Measurements from ENCODE around the gene LRRC4.

Gene LRRC4, protein sequence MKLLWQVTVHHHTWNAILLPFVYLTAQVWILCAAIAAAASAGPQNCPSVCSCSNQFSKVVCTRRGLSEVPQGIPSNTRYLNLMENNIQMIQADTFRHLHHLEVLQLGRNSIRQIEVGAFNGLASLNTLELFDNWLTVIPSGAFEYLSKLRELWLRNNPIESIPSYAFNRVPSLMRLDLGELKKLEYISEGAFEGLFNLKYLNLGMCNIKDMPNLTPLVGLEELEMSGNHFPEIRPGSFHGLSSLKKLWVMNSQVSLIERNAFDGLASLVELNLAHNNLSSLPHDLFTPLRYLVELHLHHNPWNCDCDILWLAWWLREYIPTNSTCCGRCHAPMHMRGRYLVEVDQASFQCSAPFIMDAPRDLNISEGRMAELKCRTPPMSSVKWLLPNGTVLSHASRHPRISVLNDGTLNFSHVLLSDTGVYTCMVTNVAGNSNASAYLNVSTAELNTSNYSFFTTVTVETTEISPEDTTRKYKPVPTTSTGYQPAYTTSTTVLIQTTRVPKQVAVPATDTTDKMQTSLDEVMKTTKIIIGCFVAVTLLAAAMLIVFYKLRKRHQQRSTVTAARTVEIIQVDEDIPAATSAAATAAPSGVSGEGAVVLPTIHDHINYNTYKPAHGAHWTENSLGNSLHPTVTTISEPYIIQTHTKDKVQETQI

DNA sequence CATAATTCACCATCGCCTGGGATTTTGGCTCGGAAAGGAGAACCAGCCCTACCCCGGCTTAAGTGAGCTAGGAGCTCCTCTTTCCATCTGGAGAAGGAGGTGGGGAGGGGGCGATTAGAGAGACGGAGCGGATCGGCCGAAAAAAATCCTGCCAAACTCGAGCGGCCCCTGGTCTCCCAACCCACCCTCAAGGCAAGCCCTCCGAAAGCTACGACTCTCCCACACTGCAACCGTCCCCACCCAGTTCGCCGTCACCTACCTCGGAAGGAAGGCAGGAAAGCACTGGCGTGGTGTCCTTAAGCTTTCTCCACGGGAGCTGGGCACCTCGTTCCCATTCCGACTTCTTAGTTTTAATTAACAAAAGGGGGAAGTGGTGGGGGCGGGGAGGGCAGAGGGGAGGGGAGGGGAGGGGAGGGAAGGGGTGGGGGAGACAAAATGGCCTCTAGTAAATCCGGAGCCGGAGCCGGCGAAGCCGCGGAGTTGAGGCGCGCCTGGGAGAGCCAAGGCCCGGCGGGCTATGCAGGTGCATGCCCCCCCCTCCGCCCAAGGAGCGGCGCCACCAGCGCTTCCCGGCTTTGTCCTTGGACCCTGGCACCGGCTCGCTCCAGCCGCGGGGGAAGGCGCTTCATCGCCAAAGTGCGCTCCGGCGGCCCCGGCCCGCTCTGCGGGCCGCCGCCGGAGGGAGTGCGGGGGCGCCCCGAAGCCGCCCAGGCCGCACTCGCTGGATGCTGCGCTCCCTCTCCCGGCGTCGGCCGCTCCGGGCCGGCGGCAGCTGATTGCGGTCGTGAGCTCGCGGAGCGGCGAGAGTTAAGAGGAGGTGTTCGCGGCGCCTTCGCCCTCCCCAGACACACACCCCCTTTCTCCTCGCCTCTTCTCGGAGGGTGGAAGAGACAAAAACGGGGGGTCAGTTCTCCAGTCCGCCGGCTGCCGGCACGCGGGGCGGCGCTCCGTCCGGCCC, at the start of gene LRRC4:
LRRC4 (minus strand) TSS at position 784 of the 958 bp plus-strand sequence. CDS start 797 bp downstream, outside the sequence.
- DNase-seq: peak; percentile 31

DNA sequence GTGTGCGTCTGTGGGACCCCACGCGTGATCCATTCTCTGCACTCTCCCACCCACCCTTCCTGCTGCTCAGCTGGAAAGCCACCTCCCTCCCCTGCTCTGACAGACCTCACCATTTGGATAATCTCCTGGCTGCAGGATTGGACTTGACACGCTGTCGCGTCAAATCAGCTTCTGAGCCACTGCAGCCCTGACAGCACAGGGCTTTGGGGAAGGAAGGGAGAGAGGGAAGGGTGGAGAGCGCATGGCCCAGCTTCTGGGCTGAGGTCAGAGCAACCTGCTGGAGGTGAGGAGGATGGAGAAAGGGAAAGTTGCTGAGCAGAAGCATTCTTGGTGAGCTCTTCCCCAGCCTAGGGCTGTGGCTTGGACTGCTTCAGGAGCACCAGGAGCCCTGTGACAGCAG, 48.9 kb upstream of the LRRC4 start:
- DNase-seq: no peak

DNA sequence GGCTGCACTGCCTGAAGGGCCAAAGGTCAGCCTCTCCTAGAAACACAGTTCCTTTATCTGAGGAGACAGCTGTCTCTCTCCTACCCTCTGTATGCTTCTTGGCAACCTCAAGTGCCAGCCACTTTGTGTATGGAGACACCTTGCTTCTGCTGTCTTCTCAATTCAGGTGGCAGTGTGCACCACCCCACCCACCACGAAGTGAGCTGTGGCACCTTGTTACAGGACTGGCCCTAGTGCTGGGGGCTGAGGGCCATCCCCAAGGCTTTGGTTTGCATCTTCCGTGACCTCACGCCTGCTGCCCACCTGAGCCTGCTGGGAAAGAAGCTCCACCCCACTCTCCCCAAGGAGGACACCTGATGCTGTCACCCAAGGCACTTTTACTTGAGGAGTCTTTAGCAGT, 47.1 kb upstream of the LRRC4 start:
- DNase-seq: no peak

DNA sequence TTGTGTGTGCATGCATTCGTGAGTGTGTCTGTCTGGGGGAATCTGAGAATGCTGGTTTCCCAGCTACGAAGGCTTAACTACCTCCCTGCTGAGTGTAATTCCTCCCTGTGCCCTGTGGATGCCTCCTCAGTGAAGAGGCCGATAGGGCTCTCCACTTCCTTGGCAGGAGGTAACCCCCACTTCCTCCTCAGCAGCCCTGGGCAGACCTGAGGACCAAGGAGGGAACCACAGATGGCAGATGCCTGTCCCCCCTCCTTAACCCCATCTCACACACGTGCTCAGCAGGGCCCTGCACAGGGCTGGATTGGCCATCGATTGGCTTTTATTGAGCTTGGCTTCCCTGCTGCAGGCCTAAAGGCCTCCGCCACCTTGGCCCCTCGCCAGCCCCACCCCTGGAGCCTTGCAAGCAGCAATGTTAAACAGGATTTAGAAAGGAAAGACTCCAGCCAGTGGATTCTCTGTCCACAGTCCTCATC, 45.6 kb upstream of the LRRC4 start:
- DNase-seq: no peak

DNA sequence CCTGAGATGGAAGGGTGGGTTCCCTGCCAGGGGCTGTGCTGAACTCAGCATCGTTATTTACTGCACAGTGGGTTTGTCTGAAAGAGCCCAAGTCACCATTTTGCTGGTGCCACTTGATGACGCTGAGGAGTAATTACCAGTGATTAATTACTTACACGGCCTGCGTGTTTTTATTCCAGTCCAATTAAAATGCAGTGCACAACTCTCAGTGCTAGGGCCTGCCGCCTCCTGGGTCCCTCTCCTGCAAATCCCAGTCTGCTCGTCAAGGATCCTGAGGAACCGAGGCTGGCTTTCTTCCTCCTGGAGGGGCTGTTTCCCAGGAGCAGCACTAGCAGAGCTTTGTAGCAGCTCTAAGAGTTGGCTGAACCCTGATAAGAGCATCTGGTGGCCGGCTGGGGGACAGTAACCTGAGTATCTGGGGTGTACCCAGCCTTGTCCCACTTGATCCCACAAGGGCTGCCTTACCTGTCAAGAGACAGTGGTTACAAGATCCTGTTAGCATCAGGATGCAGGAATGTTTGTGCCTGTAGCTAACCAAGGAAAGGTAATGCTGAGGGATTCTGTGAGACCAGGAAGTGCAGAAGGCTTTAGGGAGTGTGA, 45.1 kb upstream of the LRRC4 start:
- no peak for DNase-seq

DNA sequence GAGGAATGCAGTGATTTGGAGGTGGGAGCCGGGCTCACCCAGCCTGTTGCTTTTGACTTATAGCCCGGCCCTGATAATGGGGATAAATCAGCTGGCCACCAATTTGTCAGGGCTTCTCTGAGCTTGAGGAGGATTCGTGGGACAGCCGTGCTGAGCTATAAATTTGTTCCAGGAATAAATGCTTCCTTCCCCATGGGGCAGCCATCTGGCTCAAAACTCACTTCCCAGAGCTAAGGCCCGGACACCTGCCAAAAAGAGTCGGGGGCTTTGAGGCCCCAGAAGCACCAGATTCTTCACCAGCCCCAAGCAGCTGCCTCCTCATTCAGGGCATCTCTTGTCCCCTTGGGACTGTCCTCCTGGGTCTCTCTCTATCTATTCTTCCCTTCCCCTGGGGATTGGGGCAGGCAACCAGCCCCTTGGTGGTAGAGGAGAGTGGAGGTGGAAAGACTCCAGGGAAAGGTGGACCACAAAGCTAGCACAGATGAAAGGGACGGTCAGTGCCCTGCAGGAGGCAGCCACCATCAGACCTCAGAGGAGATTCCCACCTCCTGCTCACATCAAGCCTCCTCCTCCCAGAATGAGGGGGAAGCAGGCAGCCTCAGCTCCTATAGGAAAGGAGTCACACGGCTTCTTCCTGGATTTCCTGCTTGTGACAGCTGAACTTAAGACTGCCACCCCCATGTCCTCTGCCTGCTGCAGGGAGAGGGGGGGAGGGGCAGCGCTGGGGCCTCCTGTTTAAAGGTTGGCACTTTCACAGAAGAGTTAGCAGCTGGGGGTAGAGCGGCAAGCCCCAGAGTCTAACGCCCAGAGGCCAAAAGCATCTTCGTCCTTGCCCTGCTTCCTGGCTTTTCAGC, 44.2 kb upstream of the LRRC4 start:
- DNase-seq: no peak

DNA sequence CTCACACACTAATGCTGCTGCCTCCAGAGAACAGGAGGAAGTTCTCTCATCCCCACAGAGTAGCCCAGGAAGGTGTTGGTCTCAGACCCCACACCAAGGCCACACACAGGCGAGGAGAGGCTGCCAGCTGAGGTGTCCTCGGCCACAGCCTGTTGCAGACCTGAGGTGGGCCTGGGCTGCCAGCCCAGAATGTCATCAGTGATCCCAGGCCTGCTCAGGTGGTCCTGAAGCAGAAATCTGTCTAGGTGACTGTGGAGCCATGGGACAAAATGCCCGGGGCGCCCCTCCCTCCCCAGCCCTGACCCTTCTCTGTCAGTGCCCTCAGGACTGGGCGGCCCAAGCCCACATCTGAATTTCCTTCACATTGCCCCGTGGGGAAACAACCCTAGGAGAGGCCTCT, 43.5 kb upstream of the LRRC4 start:
- DNase-seq: no peak

DNA sequence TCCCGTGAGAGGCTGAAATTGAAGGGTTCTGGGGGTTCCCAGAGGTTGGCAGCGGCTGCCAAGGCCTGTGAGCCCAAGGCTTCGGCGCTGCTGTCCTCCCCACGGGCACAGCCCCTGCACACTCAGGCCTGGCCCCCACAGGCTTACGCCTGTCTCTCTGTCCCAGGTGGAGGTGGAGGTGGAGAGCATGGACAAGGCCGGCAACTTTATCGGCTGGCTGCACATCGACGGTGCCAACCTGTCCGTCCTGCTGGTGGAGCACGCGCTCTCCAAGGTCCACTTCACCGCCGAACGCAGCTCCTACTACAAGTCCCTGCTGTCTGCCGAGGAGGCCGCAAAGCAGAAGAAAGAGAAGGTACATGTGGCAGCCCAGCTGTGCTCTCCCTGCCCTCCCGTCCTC, 43.1 kb upstream of the LRRC4 start:
- DNase-seq: no peak

DNA sequence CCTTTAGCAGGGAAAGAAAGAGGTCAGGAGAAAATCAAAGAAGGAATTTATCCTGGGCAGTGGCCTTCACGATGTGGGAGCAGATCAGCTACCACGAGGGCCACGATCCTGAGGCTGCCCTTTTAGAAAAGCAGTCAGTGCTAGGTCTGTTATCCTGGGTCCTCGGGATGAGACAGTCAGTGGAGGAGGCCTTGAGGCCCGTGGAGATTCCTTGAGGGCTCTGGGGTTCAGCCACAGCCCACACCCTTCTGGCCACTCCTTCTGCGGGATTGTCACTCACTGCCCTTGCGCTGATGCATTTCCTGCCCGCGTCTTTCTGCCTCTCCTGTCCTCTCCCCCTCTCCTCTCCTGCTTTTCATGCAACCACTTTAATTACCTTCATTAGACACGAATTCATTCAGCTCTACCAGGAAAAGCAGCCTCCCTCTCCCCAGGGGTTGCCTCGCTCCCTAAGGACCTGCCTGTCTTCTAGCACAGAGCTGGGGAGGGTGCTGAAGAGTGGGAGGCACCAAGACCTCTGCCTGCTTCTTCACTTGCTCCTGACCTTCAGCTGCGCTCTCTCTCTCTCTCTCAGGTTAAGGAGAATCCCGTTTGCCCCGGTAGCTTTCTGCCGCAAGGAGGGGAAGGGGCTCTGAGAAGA, 42.6 kb upstream of the LRRC4 start:
- no peak for DNase-seq

DNA sequence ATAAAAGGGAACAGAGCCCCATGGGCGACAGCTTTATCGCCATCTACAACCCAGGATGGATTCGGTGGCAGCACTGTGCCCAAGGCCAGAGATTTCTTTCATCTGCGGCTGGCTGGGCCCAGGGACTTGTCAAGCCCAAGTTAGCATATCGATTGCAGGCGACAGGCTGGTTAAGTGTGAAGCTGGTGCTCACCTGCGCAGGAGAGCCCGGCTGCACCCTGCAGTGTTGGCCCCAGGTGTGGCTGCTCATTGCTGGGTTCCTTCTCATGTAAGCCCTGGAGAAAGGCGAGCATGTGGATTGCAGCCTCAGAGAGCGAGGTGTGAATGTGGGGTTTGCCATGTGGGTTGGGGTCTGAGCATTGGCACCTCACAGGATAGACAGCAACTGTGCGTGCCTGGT, 40.6 kb upstream of the LRRC4 start:
- DNase-seq: no peak

DNA sequence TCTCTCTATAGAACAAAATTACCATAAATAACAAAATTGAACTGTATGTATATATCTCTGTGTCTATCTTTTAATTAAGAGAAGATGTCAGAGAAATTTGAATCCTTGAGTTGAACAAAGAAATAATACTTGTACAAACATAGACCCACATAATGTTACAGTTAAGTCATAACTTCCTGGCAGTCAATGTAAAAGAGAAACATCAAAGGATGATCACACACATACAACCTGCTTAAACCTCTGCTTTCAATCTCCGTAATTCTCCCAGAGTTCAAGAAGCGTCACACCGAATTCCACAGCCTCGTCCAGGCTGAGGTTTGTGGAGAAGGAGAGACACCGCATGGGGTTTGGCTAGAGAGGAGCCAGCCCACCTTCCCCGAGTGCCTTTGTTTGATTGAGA, 40.1 kb upstream of the LRRC4 start:
- no peak for DNase-seq

DNA sequence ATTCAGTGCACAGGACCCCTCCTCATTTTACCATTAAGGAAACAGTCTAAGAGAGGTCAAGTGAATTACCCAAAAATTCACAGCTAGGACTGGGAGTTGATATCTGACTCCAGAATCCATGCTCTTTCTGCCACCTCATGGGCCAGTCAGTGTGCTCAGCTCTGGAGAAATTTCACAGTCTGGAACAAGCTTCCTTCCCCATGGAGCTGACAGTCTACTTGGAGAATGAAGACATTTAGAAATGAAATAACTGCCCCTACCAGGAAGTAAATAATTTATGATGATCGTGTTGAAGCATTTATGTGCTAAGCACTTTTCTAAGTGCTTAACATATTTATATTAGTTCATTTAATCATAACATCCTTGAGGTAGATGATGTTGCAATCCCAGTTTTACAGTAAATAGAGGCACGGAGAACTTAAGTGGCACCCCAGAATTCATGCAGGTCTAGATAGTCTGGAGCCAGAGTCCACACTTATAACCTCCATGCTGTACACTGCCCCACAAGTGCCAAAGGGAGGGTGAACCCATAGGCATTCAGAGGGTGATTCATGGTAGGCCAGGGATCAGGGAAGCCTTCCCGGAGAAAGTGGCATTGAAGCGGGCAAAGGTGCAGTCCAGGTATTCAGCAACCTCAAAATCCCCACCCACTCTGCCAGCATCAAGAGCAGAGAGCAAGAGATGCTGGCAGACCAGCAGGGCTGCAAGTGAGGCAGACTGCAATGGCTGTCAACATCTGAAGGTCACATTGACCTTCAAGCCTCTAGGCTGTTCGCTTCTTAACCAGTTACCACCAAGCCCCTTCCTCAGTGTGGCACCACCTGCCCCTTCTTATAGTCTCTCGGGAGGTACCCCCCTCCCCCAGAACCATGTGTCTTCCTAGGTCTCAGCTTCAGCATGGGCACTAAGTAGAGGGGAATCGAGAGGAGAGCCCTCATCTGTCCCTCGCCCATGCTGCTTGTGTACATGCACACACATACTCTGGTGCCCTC, 38.4 kb upstream of the LRRC4 start:
- no peak for DNase-seq

DNA sequence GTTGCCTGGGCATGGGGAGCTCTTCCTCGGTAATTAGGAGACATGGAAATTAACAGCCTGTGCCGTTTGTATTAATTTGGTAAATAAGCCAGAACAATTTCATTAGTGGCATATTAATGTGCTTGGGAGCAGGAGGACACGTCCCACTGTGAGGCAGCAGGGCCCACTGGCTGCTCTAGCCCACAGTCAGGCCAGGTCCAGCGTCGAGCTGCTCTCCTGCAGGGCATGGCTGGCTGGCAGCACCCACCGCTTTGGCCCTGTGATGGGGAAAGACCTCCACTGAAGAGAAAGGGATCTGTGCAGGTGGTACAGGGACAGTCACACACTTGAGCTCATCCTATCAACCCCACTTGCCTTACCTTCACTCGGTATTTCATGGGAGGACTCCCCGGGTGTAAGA, 37.5 kb upstream of the LRRC4 start:
- DNase-seq: no peak

DNA sequence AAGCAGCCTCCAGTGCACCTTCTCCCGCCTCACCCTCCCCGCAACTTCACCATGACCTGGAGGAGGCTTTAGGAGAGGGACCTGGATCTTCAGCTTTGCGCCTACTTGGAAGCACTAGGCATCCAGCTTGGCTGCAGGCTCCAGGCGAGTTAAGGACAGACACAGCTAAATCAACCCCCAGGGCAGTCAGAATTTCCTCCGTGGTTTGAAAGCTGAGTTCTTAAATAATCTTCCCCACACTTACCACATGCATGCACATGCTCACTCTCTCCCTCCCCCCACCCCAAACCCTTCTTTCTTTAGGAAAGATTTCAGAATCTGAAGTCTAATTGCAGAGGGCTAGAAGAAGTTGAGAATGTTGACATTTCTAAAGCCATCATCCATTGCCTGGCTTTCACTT, 36.7 kb upstream of the LRRC4 start:
- DNase-seq: no peak

DNA sequence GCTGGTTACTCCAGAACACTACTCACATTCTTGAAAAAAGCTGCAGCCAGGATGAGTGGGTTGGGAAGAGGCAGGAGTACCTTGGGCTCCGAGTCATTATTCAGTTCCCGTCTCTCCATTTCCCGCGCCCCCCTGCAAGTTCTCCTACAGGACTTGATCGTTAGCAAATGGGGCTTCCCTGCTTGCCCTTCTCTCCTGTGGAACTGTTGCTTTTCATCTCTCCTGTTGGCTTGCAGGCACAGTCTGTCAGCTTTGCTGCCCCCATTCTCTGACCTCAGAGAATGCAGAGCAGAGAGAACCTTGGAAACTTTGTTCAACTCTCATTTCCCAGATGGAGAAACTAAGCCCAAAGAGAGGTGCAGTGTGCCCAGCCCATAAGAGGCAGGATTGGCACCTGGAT, 35.6 kb upstream of the LRRC4 start:
- no peak for DNase-seq

DNA sequence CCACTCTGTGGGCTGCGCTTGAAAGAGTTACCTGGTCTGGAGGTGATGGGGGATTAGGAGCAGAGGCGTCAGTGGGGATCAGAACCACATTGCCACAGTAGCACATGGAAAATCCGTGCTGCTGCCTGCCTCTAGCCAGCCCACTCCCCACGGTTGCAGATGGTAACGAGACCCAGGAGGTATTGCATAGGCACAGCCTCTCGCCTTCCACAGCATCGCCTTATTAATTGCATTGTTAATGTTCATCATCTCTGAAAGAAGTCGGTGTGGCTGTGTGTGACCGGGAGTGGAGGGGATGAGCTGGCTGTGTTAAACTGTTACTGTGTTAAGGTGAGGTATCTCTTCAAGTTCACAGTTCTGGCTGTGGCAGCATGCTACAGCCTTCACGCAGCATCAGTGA, 35.2 kb upstream of the LRRC4 start:
- DNase-seq: no peak

DNA sequence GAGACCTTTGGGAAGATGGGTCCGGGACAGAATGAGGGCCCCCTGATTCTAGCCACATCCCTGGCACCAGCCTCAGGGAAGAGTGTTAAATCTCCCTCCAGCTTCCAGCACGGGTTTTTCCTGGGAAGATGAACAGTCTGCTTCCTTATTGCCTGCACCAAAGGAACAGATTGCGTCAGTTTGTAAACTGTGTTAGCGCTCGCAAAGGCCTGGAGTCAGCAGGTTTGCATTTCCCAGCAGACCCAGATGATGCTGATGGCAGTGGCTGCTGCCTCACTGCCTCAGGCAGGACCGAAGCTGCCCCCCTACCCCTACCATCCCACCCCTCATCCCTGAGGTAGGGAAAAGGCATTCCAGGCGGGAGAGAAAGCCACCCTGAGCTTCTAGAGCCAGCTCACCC, 34.6 kb upstream of the LRRC4 start:
- no peak for DNase-seq

DNA sequence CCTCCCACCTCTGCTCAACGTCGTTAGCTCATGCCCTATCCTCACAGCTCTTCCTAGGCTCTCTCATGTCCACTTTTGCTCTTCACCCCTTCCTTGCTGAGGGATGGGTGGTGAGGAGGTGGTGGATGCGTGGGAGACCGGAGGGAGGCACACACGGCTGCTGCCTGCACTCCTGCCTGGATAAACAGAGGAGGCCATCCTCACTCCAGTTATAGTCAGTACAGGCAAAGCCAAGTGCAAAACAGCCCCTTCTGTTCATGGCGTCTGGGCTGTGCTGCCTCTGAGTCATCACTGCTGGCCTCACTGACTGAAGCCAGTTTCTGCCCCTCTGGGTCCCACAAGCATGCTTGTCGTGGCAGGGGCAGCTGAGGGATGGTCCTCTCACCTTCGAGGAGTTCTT, 31.9 kb upstream of the LRRC4 start:
- no peak for DNase-seq

DNA sequence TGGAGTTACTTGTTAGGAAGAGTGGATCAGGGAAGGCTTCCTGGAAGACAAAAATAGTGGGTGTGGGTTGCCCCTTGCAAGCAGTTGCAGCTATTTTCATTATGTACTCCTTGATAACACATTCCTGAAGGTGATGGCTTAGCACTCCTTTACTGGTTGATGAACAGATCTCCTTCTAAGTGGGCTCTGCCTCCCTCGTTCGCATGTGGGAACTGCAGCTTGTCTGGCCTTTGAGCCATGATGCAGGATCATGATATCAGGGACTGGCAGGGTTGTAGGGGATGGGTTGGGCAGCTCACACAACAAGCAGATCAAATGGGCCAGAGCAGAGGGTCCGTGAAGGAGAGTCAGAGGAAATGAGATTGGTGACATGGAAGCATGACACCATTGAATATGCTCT, 28.8 kb upstream of the LRRC4 start:
- no peak for DNase-seq

All from CD4-positive, alpha-beta T cell treated with Interleukin-17A for 4 hours (primary cell).